ENCODE data around the gene PPP1R3A. TPM values are rescaled to one million over a fixed set of nuclear protein-coding genes. Genes with fewer than 3 reads are reported as not detected.

The PPP1R3A gene
- polyA plus RNA-seq, 2 of the 4 experiments (the other 2 are of a cell fraction), result not detected

DNA sequence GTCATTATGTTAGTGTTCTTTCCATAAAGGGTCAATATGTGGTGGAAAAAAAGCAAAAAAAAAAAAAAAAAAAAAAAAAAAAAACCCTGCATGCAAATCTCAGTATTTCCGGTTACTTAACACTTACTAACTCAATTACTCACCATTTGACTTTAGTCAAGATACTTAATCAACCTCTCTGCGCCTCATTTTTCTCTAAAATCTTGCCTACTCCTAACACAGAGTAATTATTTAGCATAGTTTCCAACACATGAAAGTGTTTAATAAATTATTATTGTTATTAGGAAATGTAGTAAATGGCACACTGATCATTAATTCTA, 27.8 kb downstream of the PPP1R3A start (continued):
- TF ChIP-seq, protein P1, sequence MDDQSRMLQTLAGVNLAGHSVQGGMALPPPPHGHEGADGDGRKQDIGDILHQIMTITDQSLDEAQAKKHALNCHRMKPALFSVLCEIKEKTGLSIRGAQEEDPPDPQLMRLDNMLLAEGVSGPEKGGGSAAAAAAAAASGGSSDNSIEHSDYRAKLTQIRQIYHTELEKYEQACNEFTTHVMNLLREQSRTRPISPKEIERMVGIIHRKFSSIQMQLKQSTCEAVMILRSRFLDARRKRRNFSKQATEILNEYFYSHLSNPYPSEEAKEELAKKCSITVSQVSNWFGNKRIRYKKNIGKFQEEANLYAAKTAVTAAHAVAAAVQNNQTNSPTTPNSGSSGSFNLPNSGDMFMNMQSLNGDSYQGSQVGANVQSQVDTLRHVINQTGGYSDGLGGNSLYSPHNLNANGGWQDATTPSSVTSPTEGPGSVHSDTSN (IDR thresholded peaks at IDR 0.05), result no peak
- TF ChIP-seq, protein P2, sequence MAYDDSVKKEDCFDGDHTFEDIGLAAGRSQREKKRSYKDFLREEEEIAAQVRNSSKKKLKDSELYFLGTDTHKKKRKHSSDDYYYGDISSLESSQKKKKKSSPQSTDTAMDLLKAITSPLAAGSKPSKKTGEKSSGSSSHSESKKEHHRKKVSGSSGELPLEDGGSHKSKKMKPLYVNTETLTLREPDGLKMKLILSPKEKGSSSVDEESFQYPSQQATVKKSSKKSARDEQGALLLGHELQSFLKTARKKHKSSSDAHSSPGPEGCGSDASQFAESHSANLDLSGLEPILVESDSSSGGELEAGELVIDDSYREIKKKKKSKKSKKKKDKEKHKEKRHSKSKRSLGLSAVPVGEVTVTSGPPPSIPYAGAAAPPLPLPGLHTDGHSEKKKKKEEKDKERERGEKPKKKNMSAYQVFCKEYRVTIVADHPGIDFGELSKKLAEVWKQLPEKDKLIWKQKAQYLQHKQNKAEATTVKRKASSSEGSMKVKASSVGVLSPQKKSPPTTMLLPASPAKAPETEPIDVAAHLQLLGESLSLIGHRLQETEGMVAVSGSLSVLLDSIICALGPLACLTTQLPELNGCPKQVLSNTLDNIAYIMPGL (CRISPR knock-in tag; IDR thresholded peaks at IDR 0.05; ENCODE audit: borderline replicate concordance), result no peak
- TF ChIP-seq KDM1A (IDR thresholded peaks at IDR 0.05; ENCODE audit: low read depth), result no peak

DNA sequence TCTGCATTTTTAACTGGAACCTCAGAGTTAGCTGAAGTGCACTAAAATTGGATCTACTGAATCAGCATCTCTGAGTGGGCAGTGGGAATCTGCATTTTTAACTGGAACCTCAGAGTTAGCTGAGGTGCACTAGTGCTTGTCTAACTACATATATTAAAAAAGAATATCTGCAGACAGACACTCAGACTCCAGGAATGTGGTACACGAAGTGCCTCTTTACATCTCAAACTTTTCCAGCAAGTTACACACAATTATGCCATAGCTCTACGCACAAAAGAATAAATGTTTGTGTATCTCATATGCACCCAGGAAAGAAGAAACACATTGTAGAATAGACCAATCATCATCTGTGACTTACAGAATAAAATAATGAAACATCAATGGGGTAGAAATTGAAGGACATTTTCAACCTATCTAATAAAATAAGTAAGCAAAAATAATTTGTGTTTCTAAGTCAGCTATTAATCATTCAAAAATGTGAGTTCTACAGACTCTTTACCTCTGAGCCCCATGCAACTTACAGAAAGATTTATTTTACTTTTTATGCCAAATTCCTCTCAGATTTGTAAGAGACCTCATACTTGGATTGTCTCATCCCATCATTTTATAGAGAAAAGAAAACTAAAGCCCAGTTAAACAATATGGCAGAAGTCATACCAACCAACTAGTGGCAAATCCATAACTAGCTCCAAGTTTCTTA, 28.3 kb downstream of the PPP1R3A start:
- Histone ChIP-seq H3K27ac (no peak overlapping the region), H3K4me2 (no peak overlapping the region), H3K4me3 (no peak overlapping the region), H3K9me3 (no peaks in the 10 kb centered on the region), H3K4me1 (no peaks in the 10 kb centered on the region)
- POLR2A ChIA-PET, result no interaction called here
- FAIRE-seq (no peak), ATAC-seq (no peak), DNase-seq (ENCODE audit: low read depth in 1 of 2, low spot score in 1 of 2) (no peak)
- CTCF ChIA-PET, result no interaction called here
- WGBS (ENCODE audit: missing lambda C conversion rate), result 33% methylated on average over 2 of the region's 2 CpGs
- TF ChIP-seq ZNF302 (CRISPR knock-in tag; IDR thresholded peaks at IDR 0.05) (no peak), HOXA7 (CRISPR knock-in tag; IDR thresholded peaks at IDR 0.05) (no peak), ZSCAN20 (CRISPR knock-in tag; IDR thresholded peaks at IDR 0.05) (no peak), CBX8 (IDR thresholded peaks at IDR 0.05) (no peak), ESRRA (IDR thresholded peaks at IDR 0.05; ENCODE audit: borderline replicate concordance, low read length) (no peak)
- TF ChIP-seq, protein P1 (IDR thresholded peaks at IDR 0.05), result no peak
- TF ChIP-seq, protein P3, sequence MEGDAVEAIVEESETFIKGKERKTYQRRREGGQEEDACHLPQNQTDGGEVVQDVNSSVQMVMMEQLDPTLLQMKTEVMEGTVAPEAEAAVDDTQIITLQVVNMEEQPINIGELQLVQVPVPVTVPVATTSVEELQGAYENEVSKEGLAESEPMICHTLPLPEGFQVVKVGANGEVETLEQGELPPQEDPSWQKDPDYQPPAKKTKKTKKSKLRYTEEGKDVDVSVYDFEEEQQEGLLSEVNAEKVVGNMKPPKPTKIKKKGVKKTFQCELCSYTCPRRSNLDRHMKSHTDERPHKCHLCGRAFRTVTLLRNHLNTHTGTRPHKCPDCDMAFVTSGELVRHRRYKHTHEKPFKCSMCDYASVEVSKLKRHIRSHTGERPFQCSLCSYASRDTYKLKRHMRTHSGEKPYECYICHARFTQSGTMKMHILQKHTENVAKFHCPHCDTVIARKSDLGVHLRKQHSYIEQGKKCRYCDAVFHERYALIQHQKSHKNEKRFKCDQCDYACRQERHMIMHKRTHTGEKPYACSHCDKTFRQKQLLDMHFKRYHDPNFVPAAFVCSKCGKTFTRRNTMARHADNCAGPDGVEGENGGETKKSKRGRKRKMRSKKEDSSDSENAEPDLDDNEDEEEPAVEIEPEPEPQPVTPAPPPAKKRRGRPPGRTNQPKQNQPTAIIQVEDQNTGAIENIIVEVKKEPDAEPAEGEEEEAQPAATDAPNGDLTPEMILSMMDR (IDR thresholded peaks at IDR 0.05), result no peak
- TF ChIP-seq, protein P4, sequence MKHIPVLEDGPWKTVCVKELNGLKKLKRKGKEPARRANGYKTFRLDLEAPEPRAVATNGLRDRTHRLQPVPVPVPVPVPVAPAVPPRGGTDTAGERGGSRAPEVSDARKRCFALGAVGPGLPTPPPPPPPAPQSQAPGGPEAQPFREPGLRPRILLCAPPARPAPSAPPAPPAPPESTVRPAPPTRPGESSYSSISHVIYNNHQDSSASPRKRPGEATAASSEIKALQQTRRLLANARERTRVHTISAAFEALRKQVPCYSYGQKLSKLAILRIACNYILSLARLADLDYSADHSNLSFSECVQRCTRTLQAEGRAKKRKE (CRISPR knock-in tag; IDR thresholded peaks at IDR 0.05; ENCODE audit: low read depth), result no peak

DNA sequence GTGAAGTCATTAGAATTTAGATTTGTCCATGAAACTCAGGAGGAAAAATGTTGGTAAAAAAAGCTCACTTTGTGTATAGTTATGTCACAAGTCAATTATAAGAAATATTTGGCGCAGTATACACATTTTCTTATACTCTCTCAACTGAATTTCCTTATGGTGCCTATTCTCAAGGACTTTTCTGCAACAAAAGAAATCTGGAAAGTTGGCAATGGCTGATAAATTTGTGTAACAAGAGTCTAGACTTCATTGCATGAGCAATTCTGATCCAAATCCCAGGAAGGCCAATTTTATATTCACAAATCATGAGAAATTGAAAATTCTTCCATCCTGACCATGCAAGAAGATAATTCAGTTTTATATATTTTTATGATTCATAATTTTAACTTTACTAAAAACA, 35.7 kb downstream of the PPP1R3A start:
- Histone ChIP-seq H3K4me3 (no peak overlapping the region), H3K27ac (no peak overlapping the region), H3K9me3 (no peaks in the 10 kb centered on the region), H3K4me2 (no peak overlapping the region), H3K4me1 (no peaks in the 10 kb centered on the region)
- POLR2A ChIA-PET, result no interaction called here
- no peak for ATAC-seq
- 15% methylated on average over 1 of the region's 1 CpG for WGBS (ENCODE audit: missing lambda C conversion rate)
- DNase-seq (ENCODE audit: low read depth in 1 of 2, low spot score in 1 of 2), result no peak
- TF ChIP-seq NFE2L2 (conservative IDR thresholded peaks at IDR 0.05; ENCODE audit: low read length), result no peak
- no peak for FAIRE-seq
- CTCF ChIA-PET, result no interaction called here

DNA sequence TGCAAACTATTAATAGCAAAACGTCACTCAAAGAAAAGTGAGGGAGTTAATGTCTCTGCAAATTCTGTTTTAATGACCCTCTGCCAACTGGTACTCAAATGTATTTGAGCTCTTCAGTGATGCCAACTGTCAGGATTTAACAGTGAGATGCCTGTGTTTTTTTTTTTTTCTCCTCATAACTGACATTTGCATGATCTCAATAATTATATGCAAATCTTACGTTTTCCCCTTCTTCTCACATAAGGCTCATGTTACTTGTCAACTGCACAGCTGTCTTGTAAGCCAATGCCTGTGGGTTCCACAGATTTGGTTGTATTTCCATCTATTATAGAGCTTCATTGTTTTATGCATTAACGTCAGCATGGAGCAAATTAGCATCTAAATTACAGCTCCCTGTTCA, 38.2 kb downstream of the PPP1R3A start:
- Histone ChIP-seq H3K4me1 (no peaks in the 10 kb centered on the region), H3K4me2 (no peak overlapping the region), H3K27ac (no peak overlapping the region), H3K9me3 (no peaks in the 10 kb centered on the region), H3K4me3 (no peak overlapping the region)
- no peak for ATAC-seq
- CTCF ChIA-PET, result interaction anchor here (0.9 kb wide), 1 partner anchor 45 kb away, joined by 3 read pairs; no protein-coding TSS in a partner anchor
- DNase-seq (ENCODE audit: low read depth in 1 of 2, low spot score in 1 of 2), result no peak
- POLR2A ChIA-PET, result no interaction called here
- WGBS (ENCODE audit: missing lambda C conversion rate), result 3% methylated on average over 3 of the region's 3 CpGs
- FAIRE-seq, result no peak
- no peak for TF ChIP-seq ZC3H11A (IDR thresholded peaks at IDR 0.05)
- TF ChIP-seq, protein P5, sequence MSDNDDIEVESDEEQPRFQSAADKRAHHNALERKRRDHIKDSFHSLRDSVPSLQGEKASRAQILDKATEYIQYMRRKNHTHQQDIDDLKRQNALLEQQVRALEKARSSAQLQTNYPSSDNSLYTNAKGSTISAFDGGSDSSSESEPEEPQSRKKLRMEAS (IDR thresholded peaks at IDR 0.05), result no peak
- no peak for TF ChIP-seq RCOR1 (IDR thresholded peaks at IDR 0.05; ENCODE audit: low read depth, low read length)
- no peak for TF ChIP-seq KDM5A (IDR thresholded peaks at IDR 0.05)
- no peak for TF ChIP-seq HOXB5 (CRISPR knock-in tag; IDR thresholded peaks at IDR 0.05)
- TF ChIP-seq ZFP36 (IDR thresholded peaks at IDR 0.05; ENCODE audit: borderline replicate concordance, partially characterized antibody), result no peak
- no peak for TF ChIP-seq CHD2 (IDR thresholded peaks at IDR 0.05; ENCODE audit: low read length, partially characterized antibody)
- TF ChIP-seq RFX5 (IDR thresholded peaks at IDR 0.05), result no peak
- TF ChIP-seq PHF8 (IDR thresholded peaks at IDR 0.05; ENCODE audit: borderline replicate concordance, low read depth), result no peak
- TF ChIP-seq HOXA7 (CRISPR knock-in tag; IDR thresholded peaks at IDR 0.05), result no peak
- TF ChIP-seq KDM1A (IDR thresholded peaks at IDR 0.05; ENCODE audit: low read depth), result no peak
- TF ChIP-seq FOXS1 (CRISPR knock-in tag; IDR thresholded peaks at IDR 0.05), result no peak
- TF ChIP-seq, protein P6, sequence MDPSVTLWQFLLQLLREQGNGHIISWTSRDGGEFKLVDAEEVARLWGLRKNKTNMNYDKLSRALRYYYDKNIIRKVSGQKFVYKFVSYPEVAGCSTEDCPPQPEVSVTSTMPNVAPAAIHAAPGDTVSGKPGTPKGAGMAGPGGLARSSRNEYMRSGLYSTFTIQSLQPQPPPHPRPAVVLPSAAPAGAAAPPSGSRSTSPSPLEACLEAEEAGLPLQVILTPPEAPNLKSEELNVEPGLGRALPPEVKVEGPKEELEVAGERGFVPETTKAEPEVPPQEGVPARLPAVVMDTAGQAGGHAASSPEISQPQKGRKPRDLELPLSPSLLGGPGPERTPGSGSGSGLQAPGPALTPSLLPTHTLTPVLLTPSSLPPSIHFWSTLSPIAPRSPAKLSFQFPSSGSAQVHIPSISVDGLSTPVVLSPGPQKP (IDR thresholded peaks at IDR 0.05; ENCODE audit: low read depth, low read length), result no peak
- no peak for TF ChIP-seq FOSL2 (IDR thresholded peaks at IDR 0.05)
- TF ChIP-seq FOSL2 (CRISPR knock-in tag; IDR thresholded peaks at IDR 0.05), result no peak
- no peak for TF ChIP-seq ESRRA (IDR thresholded peaks at IDR 0.05; ENCODE audit: borderline replicate concordance, low read length)

All from A549 (cell line).